A673 (cell line): ENCODE results near the gene SGMS1. TPM values are rescaled to one million over a fixed set of nuclear protein-coding genes. Genes with fewer than 3 reads are reported as not detected.

ENCODE experiments used
- BruUV-seq: library from RNA; stranded (reverse); fragments of 400-500 nt; replicated peaks from 2 replicates; lab custom pipeline; 2021; lab: Mats Ljungman, UMichigan
- CTCF ChIA-PET: fragments of 300-600 bp; sonication (Branson Sonifier 250); formaldehyde crosslinking; loops from one replicate; lab custom pipeline; 2022; ENCODE audit warnings: antibody characterized with exemption; lab: Charles Lee
- POLR2A ChIA-PET: fragments of 300-600 bp; sonication (Branson Sonifier 250); formaldehyde crosslinking; loops from one replicate; lab custom pipeline; 2022; ENCODE audit warnings: antibody characterized with exemption; ENCODE audit not compliant: low non-redundant PET; lab: Charles Lee
- DNase-seq: peaks from one replicate; pipeline ENCODE4 v3.0.0-alpha.2; 2015; ENCODE audit warnings: low spot score
- H3K27ac ChIP-seq: fragments of 200-600 bp; sonication (generic); 2 replicates; pipeline ENCODE4 v1.5.1; 2016; ENCODE audit warnings: mixed run types, low read depth, mild to moderate bottlenecking, mixed read lengths, antibody characterized with exemption, low read length; ENCODE audit not compliant: poor library complexity, severe bottlenecking
- H3K27me3 ChIP-seq: fragments of 200-600 bp; sonication (generic); replicated peaks from 2 replicates; pipeline ENCODE4 v1.6.1; 2017; ENCODE audit warnings: mixed run types, low read depth, mild to moderate bottlenecking, mixed read lengths, antibody characterized with exemption, low read length; ENCODE audit not compliant: insufficient read depth, poor library complexity
- H3K36me3 ChIP-seq: fragments of 200-600 bp; sonication (generic); 2 replicates; pipeline ENCODE4 v1.6.1; 2016; ENCODE audit warnings: mixed run types, mild to moderate bottlenecking, mixed read lengths, antibody characterized with exemption, low read length; ENCODE audit not compliant: insufficient read depth, poor library complexity, severe bottlenecking
- H3K4me1 ChIP-seq: fragments of 200-600 bp; sonication (generic); 2 replicates; pipeline ENCODE4 v1.6.1; 2017; ENCODE audit warnings: mixed run types, mild to moderate bottlenecking, mixed read lengths, antibody characterized with exemption, low read length; ENCODE audit not compliant: insufficient read depth, poor library complexity, severe bottlenecking
- H3K4me3 ChIP-seq: fragments of 200-600 bp; sonication (generic); 2 replicates; pipeline ENCODE4 v1.5.1; 2016; ENCODE audit warnings: low read depth, mixed run types, mild to moderate bottlenecking, mixed read lengths, low read length; ENCODE audit not compliant: poor library complexity, severe bottlenecking
- H3K9me3 ChIP-seq: fragments of 200-600 bp; sonication (generic); 2 replicates; pipeline ENCODE4 v1.6.1; 2016; ENCODE audit warnings: mixed run types, low read depth, mild to moderate bottlenecking, mixed read lengths, antibody characterized with exemption, low read length; ENCODE audit not compliant: poor library complexity, severe bottlenecking
- CTCF ChIP-seq: fragments of 300-800, 200-600 bp; sonication (generic); conservative IDR thresholded peaks from 2 replicates; pipeline ENCODE4 v1.5.1; 2017; ENCODE audit warnings: low read depth, mild to moderate bottlenecking, antibody characterized with exemption, low read length, moderate library complexity, mixed read lengths
- EZH2 ChIP-seq: fragments of 200-600 bp; sonication (generic); IDR thresholded peaks from 2 replicates; pipeline ENCODE4 v1.6.1; 2017; ENCODE audit warnings: borderline replicate concordance, low read depth, mild to moderate bottlenecking, mixed read lengths, antibody characterized with exemption, low read length; ENCODE audit not compliant: poor library complexity, severe bottlenecking
- intact Hi-C: fragments of 100-400 bp; cut with micrococcal nuclease; formaldehyde crosslinking; loops from one replicate; pipeline ENCODE4 v1.10.0; 2022; ENCODE audit not compliant: unreplicated experiment
- total RNA-seq: library from RNA; stranded (reverse); gene quantifications from 2 replicates; pipeline ENCODE4 v1.2.3, GENCODE V29; 2021

Gene SGMS1
- total RNA-seq, 1 experiment from 2014 or later: 13.0 TPM

- no peaks in the 10 kb centered on the region for H3K27me3 ChIP-seq
- ChIA-PET POLR2A (no interaction called here), CTCF (no interaction called here)
- intact Hi-C loops: no loop called here
- H3K4me3 ChIP-seq: no peak overlapping the region
- no peak for TF ChIP-seq CTCF
- H3K36me3 ChIP-seq: no peaks in the 10 kb centered on the region
- no peak overlapping the region for H3K27ac ChIP-seq
- DNase-seq: no peak
- no peaks in the 10 kb centered on the region for H3K4me1 ChIP-seq
- no peaks in the 10 kb centered on the region for H3K9me3 ChIP-seq
- BruUV-seq: no TSS peak
Measured at GRCh38 chr10:50346942-50347341, 276.8 kb downstream of the SGMS1 start.

- TF ChIP-seq CTCF: no peak
- no peak for TF ChIP-seq EZH2
- Histone ChIP-seq H3K4me1 (no peaks in the 10 kb centered on the region), H3K27ac (no peak overlapping the region), H3K27me3 (no peaks in the 10 kb centered on the region), H3K4me3 (no peak overlapping the region), H3K9me3 (no peaks in the 10 kb centered on the region), H3K36me3 (no peaks in the 10 kb centered on the region)
- CTCF ChIA-PET: no interaction called here
- BruUV-seq: no TSS peak
- DNase-seq: no peak
- POLR2A ChIA-PET: no interaction called here
- intact Hi-C loops: no loop called here
Measured at GRCh38 chr10:50345545-50345944, 278.2 kb downstream of the SGMS1 start.

GRCh38 chr10:50343702-50344331, 279.9 kb downstream of the SGMS1 start:
- ChIA-PET POLR2A (no interaction called here), CTCF (no interaction called here)
- intact Hi-C loops: no loop called here
- BruUV-seq: no TSS peak
- TF ChIP-seq EZH2 (no peak), CTCF (no peak)
- Histone ChIP-seq H3K4me3 (no peak overlapping the region), H3K4me1 (no peaks in the 10 kb centered on the region), H3K27me3 (no peaks in the 10 kb centered on the region), H3K36me3 (no peaks in the 10 kb centered on the region), H3K9me3 (no peaks in the 10 kb centered on the region), H3K27ac (no peak overlapping the region)
- DNase-seq: no peak
